Prostate gland (tissue), 2 donors: Measurements from ENCODE around the gene PPP2R5E. TPM values are rescaled to one million over a fixed set of nuclear protein-coding genes. Genes with fewer than 3 reads are reported as not detected.

Experiments
- DNase-seq: peaks from one replicate; pipeline ENCODE4 v3.0.0-alpha.2; 2019; ENCODE audit warnings: low spot score
- H3K27ac ChIP-seq, 2 donors: fragments of 200-600 bp; sonication (generic); 2 replicates each; pipeline ENCODE4 v1.5.1; 2017 to 2019
- H3K27me3 ChIP-seq: fragments of 200-600 bp; sonication (generic); replicated peaks from 2 replicates; pipeline ENCODE4 v1.5.1; 2019; ENCODE audit not compliant: insufficient read depth
- H3K36me3 ChIP-seq, 2 donors: fragments of 200-600 bp; sonication (generic); 1 replicate in 1 of 2; 2 replicates in 1 of 2; pipeline versions ENCODE4 v1.5.1 to v1.8.1; 2017 to 2019
- H3K4me1 ChIP-seq: fragments of 200-600 bp; sonication (generic); replicated peaks from 2 replicates; pipeline ENCODE4 v1.5.1; 2019
- H3K4me3 ChIP-seq, 2 donors: fragments of 200-600 bp; sonication (generic); 2 replicates each; pipeline ENCODE4 v1.5.1; 2017 to 2019
- H3K9me3 ChIP-seq: fragments of 200-600 bp; sonication (generic); 2 replicates; pipeline ENCODE4 v1.5.1; 2017
- POLR2A ChIP-seq: fragments of 450-650 bp; IDR thresholded peaks from one replicate; pipeline ENCODE4 v1.6.1; 2016; ENCODE audit warnings: antibody characterized with exemption, mild to moderate bottlenecking
- POLR2AphosphoS5 ChIP-seq: sonication (generic); formaldehyde crosslinking; IDR thresholded peaks from one replicate; pipeline ENCODE4 v1.6.1; 2017; ENCODE audit warnings: antibody characterized with exemption
- WGBS: methylation state at CpG from one replicate; pipeline ENCODE4 v1.1.5; 2018; 5-methylcytosine and 5-hydroxymethylcytosine counted together
- intact Hi-C: fragments of 100-400 bp; cut with DNase I; formaldehyde crosslinking; loops from one replicate; pipeline ENCODE4 v1.14.2; 2022
- total RNA-seq, 2 donors: library from RNA; depleted of rRNA; stranded (reverse); fragments of >200 nt; gene quantifications; one replicate each; pipeline ENCODE4 v1.1.0, GENCODE V29; 2016
- TF ChIP-seq, protein P1 (sequence below), 4 experiments: fragments of 200-600 bp in 2 of 4; fragments of 450-650 bp in 2 of 4; sonication (generic) in 2 of 4; IDR thresholded peaks; 1 replicate in 3 of 4; 2 replicates in 1 of 4; pipeline ENCODE4 v1.5.1; 2016 to 2019; ENCODE audit warnings: antibody characterized with exemption in 4 of 4, mild to moderate bottlenecking in 2 of 4, moderate library complexity in 2 of 4

The PPP2R5E gene
- total RNA-seq, 2 donors from 2014 or later, result 23.5 to 30.0 TPM

DNA sequence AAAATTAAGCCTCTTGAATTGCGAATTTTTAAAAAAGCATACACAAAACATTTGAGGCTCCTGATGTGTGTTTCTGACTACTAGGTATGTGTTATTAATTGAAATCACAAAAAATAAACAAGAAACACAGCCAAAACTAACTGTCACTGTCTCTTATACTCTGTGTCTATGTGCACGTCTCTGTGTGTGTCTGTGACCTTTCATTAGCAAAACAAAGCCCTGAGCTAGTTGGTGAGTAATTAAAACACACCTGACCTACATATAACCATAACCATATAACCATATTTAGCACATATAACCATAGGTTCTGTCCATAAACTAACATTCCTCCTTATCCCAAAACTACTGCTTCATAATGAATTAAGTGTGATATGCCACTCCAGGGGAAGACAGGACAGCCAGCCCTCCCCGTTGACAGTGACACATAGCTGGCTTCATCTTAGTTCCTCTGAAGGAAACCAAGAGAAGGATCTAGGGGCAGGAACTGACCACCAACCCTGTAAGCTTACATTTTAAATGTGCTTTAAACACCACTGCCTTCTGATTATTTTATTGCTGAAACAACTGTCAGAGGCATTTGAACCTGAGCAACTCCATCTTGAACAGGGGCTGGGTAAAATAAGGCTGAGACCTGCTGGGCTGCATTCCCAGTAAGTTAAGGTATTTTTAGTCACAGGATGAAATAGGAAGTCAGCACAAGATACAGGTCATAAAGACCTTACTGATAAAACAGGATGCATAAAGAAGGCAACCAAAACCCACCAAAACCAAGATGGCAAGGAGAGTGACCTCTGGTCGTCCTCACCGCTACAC is 106.7 kb downstream of the PPP2R5E start:
- TF ChIP-seq POLR2A (no peak), POLR2AphosphoS5 (no peak)
- TF ChIP-seq, protein P1, sequence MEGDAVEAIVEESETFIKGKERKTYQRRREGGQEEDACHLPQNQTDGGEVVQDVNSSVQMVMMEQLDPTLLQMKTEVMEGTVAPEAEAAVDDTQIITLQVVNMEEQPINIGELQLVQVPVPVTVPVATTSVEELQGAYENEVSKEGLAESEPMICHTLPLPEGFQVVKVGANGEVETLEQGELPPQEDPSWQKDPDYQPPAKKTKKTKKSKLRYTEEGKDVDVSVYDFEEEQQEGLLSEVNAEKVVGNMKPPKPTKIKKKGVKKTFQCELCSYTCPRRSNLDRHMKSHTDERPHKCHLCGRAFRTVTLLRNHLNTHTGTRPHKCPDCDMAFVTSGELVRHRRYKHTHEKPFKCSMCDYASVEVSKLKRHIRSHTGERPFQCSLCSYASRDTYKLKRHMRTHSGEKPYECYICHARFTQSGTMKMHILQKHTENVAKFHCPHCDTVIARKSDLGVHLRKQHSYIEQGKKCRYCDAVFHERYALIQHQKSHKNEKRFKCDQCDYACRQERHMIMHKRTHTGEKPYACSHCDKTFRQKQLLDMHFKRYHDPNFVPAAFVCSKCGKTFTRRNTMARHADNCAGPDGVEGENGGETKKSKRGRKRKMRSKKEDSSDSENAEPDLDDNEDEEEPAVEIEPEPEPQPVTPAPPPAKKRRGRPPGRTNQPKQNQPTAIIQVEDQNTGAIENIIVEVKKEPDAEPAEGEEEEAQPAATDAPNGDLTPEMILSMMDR (IDR thresholded peaks at IDR 0.05), result no peak
- WGBS, result 78% methylated on average over 5 of the region's 5 CpGs
- H3K4me1 ChIP-seq, result peaks cover 7% of the 10 kb centered on the region
- no peaks in the 10 kb centered on the region for H3K9me3 ChIP-seq
- H3K27ac ChIP-seq, result peak overlapping the region in 1 of 2 donors; percentile 41
- DNase-seq, result no peak
- no peaks in the 10 kb centered on the region for H3K36me3 ChIP-seq
- H3K4me3 ChIP-seq, result no peak overlapping the region
- H3K27me3 ChIP-seq, result no peaks in the 10 kb centered on the region
- intact Hi-C loops, result loop anchor here (5.0 kb wide), 1 partner anchor 106 kb away; the partner anchor contains the start of gene PPP2R5E

DNA sequence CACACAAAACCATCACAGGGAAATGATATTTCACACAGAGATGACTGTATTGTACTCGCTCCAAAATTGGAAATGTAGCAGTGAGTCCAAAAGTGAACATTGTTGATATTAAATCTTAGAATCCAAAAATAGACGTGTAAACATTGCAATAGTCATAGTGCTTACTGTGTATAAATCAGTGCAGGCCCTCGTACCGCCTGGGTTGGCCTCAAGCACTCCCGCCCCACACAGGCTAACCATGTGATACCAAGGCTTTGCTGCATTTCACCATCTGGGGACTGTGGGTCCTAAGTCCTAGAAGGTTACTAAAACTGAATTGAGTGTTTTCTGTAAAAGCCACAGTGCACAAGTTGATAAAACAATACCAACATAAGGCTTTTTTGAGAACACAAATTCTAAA is 107.3 kb downstream of the PPP2R5E start:
- Histone ChIP-seq H3K9me3 (no peaks in the 10 kb centered on the region), H3K27ac (peak overlapping the region in 1 of 2 donors; percentile 41), H3K27me3 (no peaks in the 10 kb centered on the region), H3K4me1 (peaks cover 7% of the 10 kb centered on the region), H3K36me3 (no peaks in the 10 kb centered on the region), H3K4me3 (no peak overlapping the region)
- TF ChIP-seq POLR2A (no peak), POLR2AphosphoS5 (peak; percentile 46)
- TF ChIP-seq, protein P1 (IDR thresholded peaks at IDR 0.05), result no peak
- WGBS, result 59% methylated on average over 5 of the region's 5 CpGs
- intact Hi-C loops, result loop anchor here (5.0 kb wide), 1 partner anchor 106 kb away; the partner anchor contains the start of gene PPP2R5E
- peak; percentile 24 for DNase-seq

DNA sequence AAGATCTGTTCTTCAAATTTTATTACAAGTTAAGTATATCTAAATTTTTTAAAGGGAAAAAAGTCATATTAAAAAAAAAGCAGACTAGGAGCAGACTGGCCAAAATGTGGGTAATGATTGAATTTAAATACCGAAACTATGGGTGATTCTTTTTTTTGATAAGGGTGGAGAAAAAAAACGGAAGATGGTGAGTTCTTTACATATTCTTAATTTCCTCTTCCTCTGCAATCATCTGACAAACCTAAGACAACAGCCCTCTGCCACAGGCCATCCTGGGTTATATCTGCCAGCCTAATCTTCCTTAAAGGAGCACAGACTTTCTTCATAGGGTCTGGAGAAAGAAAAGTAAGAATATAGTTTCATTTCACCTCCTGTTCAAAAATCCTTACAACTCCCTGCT is 108.0 kb downstream of the PPP2R5E start:
- H3K27ac ChIP-seq, result peak overlapping the region in 1 of 2 donors; percentile 32

DNA sequence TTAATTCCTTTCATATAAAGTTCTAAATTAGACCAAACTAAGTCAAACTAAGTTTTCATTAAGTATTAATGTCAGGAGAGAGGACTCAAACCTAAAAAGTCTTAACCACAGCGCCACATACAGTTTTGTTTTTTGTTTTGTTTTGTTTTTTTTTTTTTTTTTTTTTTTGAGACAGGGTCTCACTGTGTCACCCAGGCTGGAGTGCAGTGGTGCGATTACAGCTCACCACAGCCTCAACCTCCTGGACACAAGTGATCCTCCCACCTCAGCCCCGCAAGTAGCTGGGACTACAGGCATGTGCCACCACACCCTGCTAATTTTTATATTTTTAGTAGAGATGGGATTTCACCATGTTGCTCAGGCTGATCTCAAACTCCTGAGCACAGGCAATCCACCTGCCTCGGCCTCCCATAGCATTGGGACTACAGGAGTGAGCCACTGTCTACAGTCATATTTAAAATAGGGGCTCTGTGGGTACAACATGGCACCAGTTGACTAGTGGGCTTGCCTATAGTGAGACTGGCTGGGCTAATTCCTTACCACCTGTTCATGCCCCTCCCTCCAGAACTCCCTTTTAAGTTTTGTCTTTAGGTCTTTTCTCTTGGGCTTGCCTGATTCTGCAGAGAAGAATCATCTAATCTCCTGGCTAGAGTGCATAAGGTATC is 110.2 kb downstream of the PPP2R5E start:
- H3K36me3 ChIP-seq, result no peaks in the 10 kb centered on the region
- no peak overlapping the region for H3K27ac ChIP-seq
- peaks cover 6% of the 10 kb centered on the region for H3K4me1 ChIP-seq
- H3K9me3 ChIP-seq, result no peaks in the 10 kb centered on the region
- no peaks in the 10 kb centered on the region for H3K27me3 ChIP-seq
- intact Hi-C loops, result no loop called here
- WGBS, result 99% methylated on average over 4 of the region's 4 CpGs
- no peak for DNase-seq
- TF ChIP-seq, protein P1 (IDR thresholded peaks at IDR 0.05), result no peak
- TF ChIP-seq POLR2AphosphoS5 (no peak), POLR2A (no peak)
- no peak overlapping the region for H3K4me3 ChIP-seq

More for the DNA sequence above, 108.0 kb downstream of the PPP2R5E start:
- no peak for DNase-seq
- WGBS, result 72% methylated on average over 2 of the region's 2 CpGs
- Histone ChIP-seq H3K9me3 (no peaks in the 10 kb centered on the region), H3K4me1 (peaks cover 7% of the 10 kb centered on the region), H3K36me3 (no peaks in the 10 kb centered on the region), H3K4me3 (no peak overlapping the region), H3K27me3 (no peaks in the 10 kb centered on the region)
- TF ChIP-seq, protein P1 (IDR thresholded peaks at IDR 0.05), result no peak
- no peak for TF ChIP-seq POLR2AphosphoS5
- no peak for TF ChIP-seq POLR2A
- intact Hi-C loops, result loop anchor here (5.0 kb wide), 1 partner anchor 107 kb away; the partner anchor contains the start of gene PPP2R5E
